Measurements from ENCODE around the gene FNDC3B.

The FNDC3B gene

DNA sequence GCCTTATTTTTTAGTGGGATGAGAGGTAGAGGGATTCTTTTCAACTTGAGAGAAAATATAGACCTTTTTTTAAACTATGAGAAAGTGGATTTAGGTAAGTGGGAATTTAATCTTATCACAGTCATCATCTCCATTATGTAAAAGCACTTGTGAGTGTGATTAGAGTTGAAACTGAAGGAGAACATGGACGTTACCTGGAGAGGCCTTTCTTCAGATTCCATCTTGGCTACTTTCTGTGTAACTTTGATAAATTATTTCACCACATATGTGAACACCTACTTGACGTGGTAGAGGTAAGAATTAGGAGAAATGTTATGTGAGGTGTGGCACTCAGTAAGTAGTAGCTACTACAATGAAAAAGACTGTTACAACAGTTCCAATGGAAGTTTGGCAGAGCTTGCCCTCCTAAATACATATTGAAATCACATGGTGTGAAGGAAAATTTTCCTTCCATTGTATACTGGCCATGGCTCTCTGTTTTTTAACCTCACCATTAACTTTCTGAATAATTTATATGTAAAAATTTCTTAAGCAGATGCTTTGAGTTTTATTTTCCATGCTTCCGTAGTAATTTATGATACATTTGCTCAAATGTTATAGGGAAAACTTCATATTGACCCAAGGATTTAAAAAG lies 193.3 kb downstream of the FNDC3B start:
- no peak for DNase-seq (ENCODE audit: low spot score)
- Histone ChIP-seq H3K27ac (no peak overlapping the region), H3K4me3 (no peak overlapping the region)
- TF ChIP-seq, protein P1, sequence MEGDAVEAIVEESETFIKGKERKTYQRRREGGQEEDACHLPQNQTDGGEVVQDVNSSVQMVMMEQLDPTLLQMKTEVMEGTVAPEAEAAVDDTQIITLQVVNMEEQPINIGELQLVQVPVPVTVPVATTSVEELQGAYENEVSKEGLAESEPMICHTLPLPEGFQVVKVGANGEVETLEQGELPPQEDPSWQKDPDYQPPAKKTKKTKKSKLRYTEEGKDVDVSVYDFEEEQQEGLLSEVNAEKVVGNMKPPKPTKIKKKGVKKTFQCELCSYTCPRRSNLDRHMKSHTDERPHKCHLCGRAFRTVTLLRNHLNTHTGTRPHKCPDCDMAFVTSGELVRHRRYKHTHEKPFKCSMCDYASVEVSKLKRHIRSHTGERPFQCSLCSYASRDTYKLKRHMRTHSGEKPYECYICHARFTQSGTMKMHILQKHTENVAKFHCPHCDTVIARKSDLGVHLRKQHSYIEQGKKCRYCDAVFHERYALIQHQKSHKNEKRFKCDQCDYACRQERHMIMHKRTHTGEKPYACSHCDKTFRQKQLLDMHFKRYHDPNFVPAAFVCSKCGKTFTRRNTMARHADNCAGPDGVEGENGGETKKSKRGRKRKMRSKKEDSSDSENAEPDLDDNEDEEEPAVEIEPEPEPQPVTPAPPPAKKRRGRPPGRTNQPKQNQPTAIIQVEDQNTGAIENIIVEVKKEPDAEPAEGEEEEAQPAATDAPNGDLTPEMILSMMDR (IDR thresholded peaks at IDR 0.05): no peak

DNA sequence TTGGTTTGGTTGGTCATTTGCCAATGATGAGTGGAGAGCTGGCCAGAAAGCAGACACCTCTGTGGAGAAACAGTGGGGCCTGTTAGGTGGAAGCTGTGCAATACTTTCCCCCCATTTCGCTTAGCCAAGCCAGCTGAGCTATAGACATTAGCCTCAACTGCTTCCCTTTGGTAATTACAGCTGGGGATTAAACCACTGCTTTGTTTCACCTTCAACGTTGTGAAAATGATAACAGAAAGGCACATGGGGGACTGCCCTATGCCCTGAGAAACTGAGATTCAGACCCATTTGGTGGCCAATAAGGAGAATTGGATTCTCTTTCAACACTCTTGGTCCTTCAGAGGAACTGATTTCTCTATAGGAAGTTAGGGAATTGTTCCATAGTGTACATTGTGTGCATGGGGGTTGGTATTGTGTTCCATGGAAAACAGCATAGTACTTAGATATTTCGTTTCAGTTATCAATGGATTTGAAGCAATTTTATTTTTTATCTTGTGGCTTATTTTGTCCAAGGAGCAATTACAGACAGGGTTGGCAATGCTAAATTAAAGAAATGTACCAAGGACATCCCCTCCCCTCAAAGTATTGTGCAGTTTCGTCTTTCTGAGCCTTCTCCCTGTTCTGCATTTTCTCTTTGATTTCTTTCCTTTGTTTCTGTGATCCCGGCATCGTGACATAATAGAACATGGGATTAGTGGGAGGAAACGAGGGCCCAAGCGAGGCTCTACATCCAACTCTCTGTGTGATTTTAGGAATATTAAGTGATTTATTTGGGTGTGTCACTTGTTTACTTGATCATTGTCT lies 194.3 kb downstream of the FNDC3B start:
- Histone ChIP-seq H3K4me3 (no peak overlapping the region), H3K27ac (no peak overlapping the region)
- TF ChIP-seq, protein P1 (IDR thresholded peaks at IDR 0.05): no peak
- DNase-seq (ENCODE audit: low spot score): no peak

DNA sequence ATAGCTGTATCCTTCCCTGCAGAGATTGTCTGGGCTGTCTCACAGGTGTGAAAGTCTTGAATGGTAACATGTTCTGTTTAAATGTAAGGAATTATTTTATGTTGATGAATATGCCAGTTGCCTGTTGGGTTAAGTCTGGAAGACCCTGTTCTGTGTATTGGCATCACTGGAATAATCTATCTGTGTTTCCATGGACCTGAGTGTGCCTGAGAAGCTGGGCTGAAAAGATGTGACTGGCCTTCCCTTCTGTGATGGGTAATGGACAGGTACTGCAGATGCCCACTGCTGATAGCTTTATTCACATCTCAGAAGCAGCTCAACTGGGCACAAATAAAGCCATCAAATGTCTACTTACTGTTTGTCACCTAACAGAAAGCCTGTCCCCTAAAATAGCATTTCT lies 196.3 kb downstream of the FNDC3B start:
- DNase-seq (ENCODE audit: low spot score): no peak
- no peak overlapping the region for H3K27ac ChIP-seq
- TF ChIP-seq, protein P1 (IDR thresholded peaks at IDR 0.05): no peak
- H3K4me3 ChIP-seq: no peak overlapping the region

DNA sequence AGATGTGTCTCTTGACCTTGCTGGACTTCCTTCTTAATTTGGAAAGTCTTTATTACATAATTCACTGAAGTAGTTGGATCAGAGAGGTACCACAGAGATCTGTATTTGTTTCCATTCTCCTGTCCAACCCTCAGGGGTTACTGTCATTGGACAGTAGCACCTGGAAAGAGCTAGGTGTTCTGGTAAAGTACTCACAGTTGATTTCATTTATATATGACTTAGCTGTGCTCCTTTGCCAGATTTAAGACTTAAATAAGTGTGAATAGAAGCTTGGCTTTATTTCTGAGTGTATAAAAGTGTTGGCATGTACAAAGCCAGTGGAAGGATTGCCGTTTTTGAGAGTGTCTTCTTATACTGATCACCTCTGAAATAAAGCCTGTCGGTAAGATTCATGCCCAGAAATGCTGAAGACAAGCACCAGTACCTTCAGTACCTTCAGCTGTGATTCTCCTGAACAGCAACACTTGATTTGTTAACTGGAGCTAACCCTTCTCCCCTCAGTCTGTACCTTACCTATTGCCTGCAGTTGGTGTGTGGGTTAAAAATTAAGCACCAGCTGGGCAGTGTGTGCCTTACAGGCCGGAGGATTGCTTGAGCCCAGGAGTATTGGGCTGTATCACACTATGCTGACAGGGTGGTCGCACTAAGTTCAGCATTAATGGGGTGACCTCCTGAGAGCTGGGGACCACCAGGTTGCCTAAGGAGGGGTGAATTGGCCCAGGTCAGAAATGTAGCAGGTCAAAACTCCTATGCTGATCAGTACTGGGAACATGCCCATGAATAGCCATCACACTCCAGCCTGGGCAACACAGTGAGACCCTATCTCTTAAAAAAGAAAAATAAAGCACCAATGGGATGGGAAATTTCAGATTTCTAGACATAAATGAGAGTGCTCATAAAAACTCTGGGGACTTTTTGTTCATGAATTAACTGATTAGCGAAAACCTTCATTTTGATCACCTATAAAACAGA lies 197.7 kb downstream of the FNDC3B start:
- DNase-seq (ENCODE audit: low spot score): no peak
- Histone ChIP-seq H3K4me3 (no peak overlapping the region), H3K27ac (no peak overlapping the region)
- TF ChIP-seq, protein P1 (IDR thresholded peaks at IDR 0.05): no peak

DNA sequence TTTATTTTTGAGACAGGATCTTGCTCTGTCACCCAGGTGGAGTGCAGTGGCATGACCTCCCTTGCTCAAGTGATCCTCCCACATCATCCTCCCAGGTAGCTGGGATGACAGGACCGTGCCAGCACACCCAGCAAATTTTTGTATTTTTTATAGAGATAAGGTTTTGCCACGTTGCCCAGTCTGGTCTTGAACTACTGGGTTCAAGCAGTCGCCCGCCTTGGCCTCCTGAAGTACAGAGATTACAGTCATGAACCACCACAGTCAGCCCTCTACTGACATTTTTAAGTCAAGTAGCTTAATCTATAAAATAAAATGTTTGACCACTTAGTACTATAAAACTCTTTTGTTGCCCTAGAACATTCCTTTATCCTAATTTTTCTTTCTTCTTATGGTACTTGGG lies 198.8 kb downstream of the FNDC3B start:
- TF ChIP-seq, protein P1 (IDR thresholded peaks at IDR 0.05): no peak
- no peak for DNase-seq (ENCODE audit: low spot score)
- no peak overlapping the region for H3K4me3 ChIP-seq
- no peak overlapping the region for H3K27ac ChIP-seq

DNA sequence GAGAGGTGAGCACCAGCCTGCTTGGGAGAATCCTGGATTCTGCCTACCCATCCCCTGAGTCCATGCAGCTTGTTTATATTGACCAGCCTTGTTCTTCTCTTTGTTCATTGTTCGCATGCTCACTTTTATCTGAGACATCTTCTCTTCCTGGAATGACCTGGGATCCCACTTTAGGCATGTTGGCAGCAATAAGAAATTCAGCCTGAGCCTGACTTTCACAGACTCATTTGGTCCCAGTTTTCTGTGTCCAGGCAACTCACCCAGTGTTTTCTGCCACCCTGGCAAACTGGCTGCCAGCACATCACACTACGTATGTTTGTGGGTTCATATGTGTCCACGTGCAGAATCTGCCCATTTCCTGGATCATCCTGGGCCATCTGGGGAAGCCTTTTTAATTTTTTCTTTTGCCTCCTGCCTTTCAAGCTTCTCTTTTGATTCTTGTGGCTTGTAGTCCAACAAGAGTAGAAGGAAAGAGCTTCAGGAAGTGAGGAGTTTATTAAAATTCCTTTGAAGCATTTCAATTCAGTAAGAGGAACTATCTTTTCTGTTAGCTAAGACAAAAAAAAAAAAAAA lies 199.9 kb downstream of the FNDC3B start:
- DNase-seq (ENCODE audit: low spot score): no peak
- Histone ChIP-seq H3K4me3 (no peak overlapping the region), H3K27ac (no peak overlapping the region)
- TF ChIP-seq, protein P1 (IDR thresholded peaks at IDR 0.05): no peak

All from coronary artery (tissue), 2 donors.